GM23338 (cell line): ENCODE results near the gene DCD. TPM values are rescaled to one million over a fixed set of nuclear protein-coding genes. Genes with fewer than 3 reads are reported as not detected.
A peak's percentile ranks its signal among the peaks of the same experiment; 100 is the strongest.

Source experiments
- ATAC-seq: fragments of 200-7000 bp; cut with Tn5 transposase; 3 replicates; pipeline ENCODE4 v1.9.1; 2020
- DNase-seq: peaks from one replicate; pipeline ENCODE4 v3.0.0-alpha.2; 2015; ENCODE audit warnings: low spot score
- H2AFZ ChIP-seq: fragments of 200-600 bp; sonication (generic); 2 replicates; pipeline ENCODE4 v1.8.0; 2016; ENCODE audit warnings: antibody characterized with exemption, mild to moderate bottlenecking, moderate library complexity
- H3F3A ChIP-seq: fragments of 200-600 bp; sonication (generic); replicated peaks from 2 replicates; pipeline ENCODE4 v1.8.0; 2017; ENCODE audit warnings: antibody characterized with exemption, mixed run types, low read depth
- H3K27ac ChIP-seq: fragments of 200-600 bp; sonication (generic); 2 replicates; pipeline ENCODE4 v1.6.1; 2016; ENCODE audit warnings: low read depth
- H3K27me3 ChIP-seq: fragments of 200-600 bp; sonication (generic); 2 replicates; pipeline ENCODE4 v1.8.0; 2016; ENCODE audit warnings: mild to moderate bottlenecking, mixed run types, moderate library complexity; ENCODE audit not compliant: insufficient read depth
- H3K36me3 ChIP-seq: fragments of 200-600 bp; sonication (generic); 2 replicates; pipeline ENCODE4 v1.8.0; 2016; ENCODE audit warnings: mild to moderate bottlenecking; ENCODE audit not compliant: insufficient read depth
- H3K4me1 ChIP-seq: fragments of 200-600 bp; sonication (generic); 2 replicates; pipeline ENCODE4 v1.8.0; 2016; ENCODE audit warnings: mild to moderate bottlenecking, moderate library complexity; ENCODE audit not compliant: insufficient read depth
- H3K4me2 ChIP-seq: fragments of 200-600 bp; sonication (generic); 2 replicates; pipeline ENCODE4 v1.7.1; 2017; ENCODE audit warnings: mixed run types
- H3K4me3 ChIP-seq: fragments of 200-600 bp; sonication (generic); 2 replicates; pipeline ENCODE4 v1.6.1; 2016; ENCODE audit warnings: mixed run types
- H3K79me2 ChIP-seq: fragments of 200-600 bp; sonication (generic); replicated peaks from 2 replicates; pipeline ENCODE4 v1.8.0; 2017; ENCODE audit warnings: mild to moderate bottlenecking; ENCODE audit not compliant: insufficient read depth
- H3K9me2 ChIP-seq: fragments of 200-600 bp; sonication (generic); 2 replicates; pipeline ENCODE4 v1.8.0; 2017; ENCODE audit not compliant: insufficient read depth
- H4K20me1 ChIP-seq: fragments of 200-600 bp; sonication (generic); replicated peaks from 2 replicates; pipeline ENCODE4 v1.8.0; 2017; ENCODE audit warnings: mild to moderate bottlenecking; ENCODE audit not compliant: insufficient read depth
- H3K27ac Mint-ChIP-seq: 2 replicates; pipeline ENCODE4 v1.8.0; 2020; ENCODE audit warnings: inconsistent platforms, mild to moderate bottlenecking, moderate library complexity, mixed read lengths
- H3K27me3 Mint-ChIP-seq: 3 replicates; pipeline ENCODE4 v1.8.0; 2022; ENCODE audit warnings: low read depth, mild to moderate bottlenecking, moderate library complexity, mixed read lengths, inconsistent platforms; ENCODE audit not compliant: insufficient read depth, poor library complexity
- H3K36me3 Mint-ChIP-seq: 3 replicates; pipeline ENCODE4 v1.8.0; 2021; ENCODE audit warnings: low read depth, mild to moderate bottlenecking, inconsistent platforms, moderate library complexity, mixed read lengths
- H3K4me1 Mint-ChIP-seq: 3 replicates; pipeline ENCODE4 v1.8.0; 2020; ENCODE audit warnings: mild to moderate bottlenecking, inconsistent platforms, mixed read lengths
- H3K4me3 Mint-ChIP-seq: 3 replicates; pipeline ENCODE4 v1.8.0; 2021; ENCODE audit warnings: moderate library complexity, mild to moderate bottlenecking, inconsistent platforms, mixed read lengths
- H3K9me3 Mint-ChIP-seq: 3 replicates; pipeline ENCODE4 v1.8.0; 2020; ENCODE audit warnings: moderate library complexity, mild to moderate bottlenecking, inconsistent platforms, mixed read lengths
- CREB1 ChIP-seq: fragments of 250-450 bp; sonication (Bioruptor Pico); IDR thresholded peaks from 2 replicates; pipeline ENCODE4 v1.5.0; 2020; ENCODE audit warnings: low read depth, mild to moderate bottlenecking, moderate library complexity
- CTCF ChIP-seq, 2 experiments: fragments of 200-600 bp in 1 of 2; sonication (generic) in 1 of 2; conservative IDR thresholded peaks; 2 replicates each; pipeline versions ENCODE4 v1.5.1 to v1.6.1; 2016 to 2017; ENCODE audit warnings: antibody characterized with exemption in 2 of 2, low read depth in 2 of 2, mild to moderate bottlenecking in 2 of 2, moderate library complexity in 1 of 2
- JUNB ChIP-seq: IDR thresholded peaks from one replicate; pipeline ENCODE4 v1.6.1; 2016; ENCODE audit warnings: antibody characterized with exemption; ENCODE audit not compliant: unreplicated experiment
- REST ChIP-seq: IDR thresholded peaks from one replicate; pipeline ENCODE4 v1.6.1; 2018; ENCODE audit warnings: antibody characterized with exemption; ENCODE audit not compliant: unreplicated experiment
- STAT1 ChIP-seq: IDR thresholded peaks from one replicate; pipeline ENCODE4 v1.6.1; 2016; ENCODE audit warnings: antibody characterized with exemption; ENCODE audit not compliant: unreplicated experiment
- polyA plus RNA-seq: library from polyadenylated mRNA; unstranded; fragments of >200 nt; fragmentation: Nextera tagmentation; extraction: Ambion mirVana; gene quantifications from 2 replicates; pipeline ENCODE4 v1.2.1, GENCODE V29; 2016
- total RNA-seq: library from RNA; depleted of rRNA; stranded (reverse); fragments of >200 nt; shearing (Covaris generic); gene quantifications from 2 replicates; pipeline ENCODE4 v1.2.3, GENCODE V29; 2014
- TF ChIP-seq, protein P1 (sequence below): IDR thresholded peaks from 2 replicates; pipeline ENCODE4 v1.6.1; 2016; ENCODE audit warnings: antibody characterized with exemption
- TF ChIP-seq, protein P2 (sequence below): fragments of 250-450 bp; sonication (Bioruptor Pico); IDR thresholded peaks from 2 replicates; pipeline ENCODE4 v1.5.0; 2020; ENCODE audit warnings: mild to moderate bottlenecking, moderate library complexity

DCD gene
- total and polyA plus RNA-seq, 2 experiments from 2014 or later = not detected

DNA sequence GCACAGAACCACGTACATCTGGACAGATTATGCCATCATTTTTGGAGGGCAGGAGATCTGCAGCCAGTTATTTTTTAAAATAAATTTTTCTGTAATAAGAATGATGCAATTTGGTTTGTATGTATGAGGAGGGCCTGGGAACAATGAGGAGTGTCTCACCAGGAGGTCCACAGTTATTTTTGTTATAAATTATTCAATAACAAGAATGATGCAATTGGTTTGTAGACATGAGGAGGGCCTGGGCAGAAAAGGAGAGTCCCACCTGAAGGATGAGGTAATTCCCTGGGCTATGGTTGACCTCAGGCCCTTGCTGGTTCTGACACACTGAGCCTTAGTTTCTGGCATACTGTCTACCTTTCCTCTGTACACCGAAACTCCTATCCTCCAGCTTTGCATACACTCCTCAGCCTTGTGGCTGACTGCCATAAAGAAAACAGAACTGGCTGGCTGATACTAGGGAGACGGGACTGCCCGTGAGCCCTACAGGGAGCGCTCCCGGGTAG, 9.0 kb upstream of the DCD start:
- Histone ChIP-seq H3K4me3 (no peak overlapping the region), H3K27ac (no peak overlapping the region), H2AFZ (peak overlapping the region; percentile 96; the same call in 1 of the 2 replicates), H4K20me1 (no peaks in the 10 kb centered on the region), H3K36me3 (no peaks in the 10 kb centered on the region), H3K4me1 (no peaks in the 10 kb centered on the region), H3K27me3 (no peaks in the 10 kb centered on the region), H3K79me2 (no peaks in the 10 kb centered on the region), H3K4me2 (no peak overlapping the region), H3K9me2 (0 out of 2 replicates have a peak, but pooled peaks cover 5% of the 10 kb centered on the region), H3F3A (no peaks in the 10 kb centered on the region)
- H3K27ac Mint-ChIP-seq = no peak overlapping the region
- peaks cover 5% of the 10 kb centered on the region for H3K27me3 Mint-ChIP-seq
- H3K36me3 Mint-ChIP-seq = no peaks in the 10 kb centered on the region
- TF ChIP-seq CTCF (conservative IDR thresholded peaks at IDR 0.05; ENCODE audit: low read depth in 2 of 2) (peak; percentile 14; a peak in 1 of 4 replicates), REST (no peak), STAT1 (no peak)
- TF ChIP-seq, protein P1, sequence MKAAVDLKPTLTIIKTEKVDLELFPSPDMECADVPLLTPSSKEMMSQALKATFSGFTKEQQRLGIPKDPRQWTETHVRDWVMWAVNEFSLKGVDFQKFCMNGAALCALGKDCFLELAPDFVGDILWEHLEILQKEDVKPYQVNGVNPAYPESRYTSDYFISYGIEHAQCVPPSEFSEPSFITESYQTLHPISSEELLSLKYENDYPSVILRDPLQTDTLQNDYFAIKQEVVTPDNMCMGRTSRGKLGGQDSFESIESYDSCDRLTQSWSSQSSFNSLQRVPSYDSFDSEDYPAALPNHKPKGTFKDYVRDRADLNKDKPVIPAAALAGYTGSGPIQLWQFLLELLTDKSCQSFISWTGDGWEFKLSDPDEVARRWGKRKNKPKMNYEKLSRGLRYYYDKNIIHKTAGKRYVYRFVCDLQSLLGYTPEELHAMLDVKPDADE = no peak
- H3K9me3 Mint-ChIP-seq = no peaks in the 10 kb centered on the region; the same call in 2 of the 3 replicates
- ATAC-seq (no peak), DNase-seq (peak; percentile 4)
- H3K4me3 Mint-ChIP-seq = no peak overlapping the region
- H3K4me1 Mint-ChIP-seq = peaks cover 10% of the 10 kb centered on the region

- Histone ChIP-seq H3K27me3 (no peaks in the 10 kb centered on the region), H3K36me3 (no peaks in the 10 kb centered on the region), H3K4me1 (no peaks in the 10 kb centered on the region), H4K20me1 (no peaks in the 10 kb centered on the region), H3K4me2 (no peak overlapping the region), H3K9me2 (0 out of 2 replicates have a peak, but pooled peaks cover 5% of the 10 kb centered on the region), H3F3A (no peaks in the 10 kb centered on the region), H3K79me2 (no peaks in the 10 kb centered on the region), H2AFZ (peak overlapping the region; percentile 50; the same call in 1 of the 2 replicates), H3K4me3 (no peak overlapping the region), H3K27ac (no peak overlapping the region)
- H3K4me3 Mint-ChIP-seq = no peak overlapping the region
- no peaks in the 10 kb centered on the region for H3K36me3 Mint-ChIP-seq
- ATAC-seq = peak; percentile 22; the same call in 1 of the 3 replicates
- DNase-seq = peak; percentile 20
- H3K9me3 Mint-ChIP-seq = no peaks in the 10 kb centered on the region; the same call in 2 of the 3 replicates
- peaks cover 10% of the 10 kb centered on the region for H3K4me1 Mint-ChIP-seq
- H3K27me3 Mint-ChIP-seq = peaks cover 2% of the 10 kb centered on the region
- no peak overlapping the region for H3K27ac Mint-ChIP-seq
- TF ChIP-seq, protein P2, sequence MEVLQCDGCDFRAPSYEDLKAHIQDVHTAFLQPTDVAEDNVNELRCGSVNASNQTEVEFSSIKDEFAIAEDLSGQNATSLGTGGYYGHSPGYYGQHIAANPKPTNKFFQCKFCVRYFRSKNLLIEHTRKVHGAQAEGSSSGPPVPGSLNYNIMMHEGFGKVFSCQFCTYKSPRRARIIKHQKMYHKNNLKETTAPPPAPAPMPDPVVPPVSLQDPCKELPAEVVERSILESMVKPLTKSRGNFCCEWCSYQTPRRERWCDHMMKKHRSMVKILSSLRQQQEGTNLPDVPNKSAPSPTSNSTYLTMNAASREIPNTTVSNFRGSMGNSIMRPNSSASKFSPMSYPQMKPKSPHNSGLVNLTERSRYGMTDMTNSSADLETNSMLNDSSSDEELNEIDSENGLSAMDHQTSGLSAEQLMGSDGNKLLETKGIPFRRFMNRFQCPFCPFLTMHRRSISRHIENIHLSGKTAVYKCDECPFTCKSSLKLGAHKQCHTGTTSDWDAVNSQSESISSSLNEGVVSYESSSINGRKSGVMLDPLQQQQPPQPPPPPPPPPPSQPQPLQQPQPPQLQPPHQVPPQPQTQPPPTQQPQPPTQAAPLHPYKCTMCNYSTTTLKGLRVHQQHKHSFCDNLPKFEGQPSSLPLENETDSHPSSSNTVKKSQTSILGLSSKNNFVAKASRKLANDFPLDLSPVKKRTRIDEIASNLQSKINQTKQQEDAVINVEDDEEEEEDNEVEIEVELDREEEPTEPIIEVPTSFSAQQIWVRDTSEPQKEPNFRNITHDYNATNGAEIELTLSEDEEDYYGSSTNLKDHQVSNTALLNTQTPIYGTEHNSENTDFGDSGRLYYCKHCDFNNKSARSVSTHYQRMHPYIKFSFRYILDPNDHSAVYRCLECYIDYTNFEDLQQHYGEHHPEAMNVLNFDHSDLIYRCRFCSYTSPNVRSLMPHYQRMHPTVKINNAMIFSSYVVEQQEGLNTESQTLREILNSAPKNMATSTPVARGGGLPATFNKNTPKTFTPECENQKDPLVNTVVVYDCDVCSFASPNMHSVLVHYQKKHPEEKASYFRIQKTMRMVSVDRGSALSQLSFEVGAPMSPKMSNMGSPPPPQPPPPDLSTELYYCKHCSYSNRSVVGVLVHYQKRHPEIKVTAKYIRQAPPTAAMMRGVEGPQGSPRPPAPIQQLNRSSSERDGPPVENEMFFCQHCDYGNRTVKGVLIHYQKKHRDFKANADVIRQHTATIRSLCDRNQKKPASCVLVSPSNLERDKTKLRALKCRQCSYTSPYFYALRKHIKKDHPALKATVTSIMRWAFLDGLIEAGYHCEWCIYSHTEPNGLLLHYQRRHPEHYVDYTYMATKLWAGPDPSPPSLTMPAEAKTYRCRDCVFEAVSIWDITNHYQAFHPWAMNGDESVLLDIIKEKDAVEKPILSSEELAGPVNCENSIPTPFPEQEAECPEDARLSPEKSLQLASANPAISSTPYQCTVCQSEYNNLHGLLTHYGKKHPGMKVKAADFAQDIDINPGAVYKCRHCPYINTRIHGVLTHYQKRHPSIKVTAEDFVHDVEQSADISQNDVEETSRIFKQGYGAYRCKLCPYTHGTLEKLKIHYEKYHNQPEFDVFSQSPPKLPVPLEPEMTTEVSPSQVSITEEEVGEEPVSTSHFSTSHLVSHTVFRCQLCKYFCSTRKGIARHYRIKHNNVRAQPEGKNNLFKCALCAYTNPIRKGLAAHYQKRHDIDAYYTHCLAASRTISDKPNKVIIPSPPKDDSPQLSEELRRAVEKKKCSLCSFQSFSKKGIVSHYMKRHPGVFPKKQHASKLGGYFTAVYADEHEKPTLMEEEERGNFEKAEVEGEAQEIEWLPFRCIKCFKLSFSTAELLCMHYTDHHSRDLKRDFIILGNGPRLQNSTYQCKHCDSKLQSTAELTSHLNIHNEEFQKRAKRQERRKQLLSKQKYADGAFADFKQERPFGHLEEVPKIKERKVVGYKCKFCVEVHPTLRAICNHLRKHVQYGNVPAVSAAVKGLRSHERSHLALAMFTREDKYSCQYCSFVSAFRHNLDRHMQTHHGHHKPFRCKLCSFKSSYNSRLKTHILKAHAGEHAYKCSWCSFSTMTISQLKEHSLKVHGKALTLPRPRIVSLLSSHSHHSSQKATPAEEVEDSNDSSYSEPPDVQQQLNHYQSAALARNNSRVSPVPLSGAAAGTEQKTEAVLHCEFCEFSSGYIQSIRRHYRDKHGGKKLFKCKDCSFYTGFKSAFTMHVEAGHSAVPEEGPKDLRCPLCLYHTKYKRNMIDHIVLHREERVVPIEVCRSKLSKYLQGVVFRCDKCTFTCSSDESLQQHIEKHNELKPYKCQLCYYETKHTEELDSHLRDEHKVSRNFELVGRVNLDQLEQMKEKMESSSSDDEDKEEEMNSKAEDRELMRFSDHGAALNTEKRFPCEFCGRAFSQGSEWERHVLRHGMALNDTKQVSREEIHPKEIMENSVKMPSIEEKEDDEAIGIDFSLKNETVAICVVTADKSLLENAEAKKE (CRISPR knock-in tag) = no peak
- TF ChIP-seq JUNB = no peak
- no peak for TF ChIP-seq CREB1 (CRISPR knock-in tag)
These were observed 6.8 kb upstream of the DCD start for GRCh38 chr12:54654926-54655325.
